H1 (cell line): ENCODE measurements around the gene THBS1. TPM values are rescaled to one million over a fixed set of nuclear protein-coding genes. Genes with fewer than 3 reads are reported as not detected.

Source experiments
- BCL11A ChIP-seq, 2 experiments: IDR thresholded peaks; one replicate each; pipeline ENCODE4 v1.6.1; 2011; ENCODE audit warnings: low read depth in 2 of 2, low read length in 2 of 2, mild to moderate bottlenecking in 2 of 2
- BRCA1 ChIP-seq: IDR thresholded peaks from 2 replicates; pipeline ENCODE4 v1.6.1; 2012; ENCODE audit warnings: low read depth, low read length, improper control_type of control experiment
- CHD2 ChIP-seq: IDR thresholded peaks from 2 replicates; pipeline ENCODE4 v1.6.1; 2012; ENCODE audit warnings: low read length, improper control_type of control experiment
- CREB1 ChIP-seq: IDR thresholded peaks from 2 replicates; pipeline ENCODE4 v1.6.1; 2012; ENCODE audit warnings: inconsistent platforms
- EP300 ChIP-seq, 2 experiments: IDR thresholded peaks; 1 replicate in 1 of 2; 2 replicates in 1 of 2; pipeline ENCODE4 v1.6.1; 2011 to 2012; ENCODE audit warnings: low read depth in 2 of 2, low read length in 2 of 2, mild to moderate bottlenecking in 2 of 2, borderline replicate concordance in 1 of 2, inconsistent platforms in 1 of 2, moderate library complexity in 1 of 2
- NRF1 ChIP-seq: IDR thresholded peaks from 2 replicates; pipeline ENCODE4 v1.6.1; 2011; ENCODE audit warnings: mild to moderate bottlenecking, low read depth, low read length, improper control_type of control experiment
- POLR2AphosphoS5 ChIP-seq: IDR thresholded peaks from 2 replicates; pipeline ENCODE4 v1.6.1; 2011; ENCODE audit warnings: low read depth, low read length
- POU5F1 ChIP-seq: IDR thresholded peaks from 2 replicates; pipeline ENCODE4 v1.6.1; 2011; ENCODE audit warnings: low read depth, mild to moderate bottlenecking, low read length, moderate library complexity
- SP1 ChIP-seq: IDR thresholded peaks from 2 replicates; pipeline ENCODE4 v1.6.1; 2011; ENCODE audit warnings: low read depth, low read length
- SUZ12 ChIP-seq: fragments of 200-600 bp; sonication (generic); IDR thresholded peaks from 2 replicates; pipeline ENCODE4 v1.6.1; 2012; ENCODE audit warnings: mild to moderate bottlenecking, inconsistent platforms, low read length, moderate library complexity, mixed read lengths
- TEAD4 ChIP-seq: IDR thresholded peaks from 2 replicates; pipeline ENCODE4 v1.6.1; 2012; ENCODE audit warnings: low read depth, low read length, inconsistent platforms, mixed read lengths
- polyA plus RNA-seq, 7 experiments: library from polyadenylated mRNA; depleted of rRNA in 3 of 7; stranded (reverse) in 5 of 7; unstranded in 2 of 7; fragments of >200 nt in 5 of 7; fragments of 200-250 nt in 2 of 7; gene quantifications; 1 replicate in 5 of 7; 2 replicates in 1 of 7; 4 replicates in 1 of 7; pipeline versions ENCODE4 v1.2.1 to v1.2.3, GENCODE V29; 2011 to 2013; ENCODE audit warnings: missing spikeins in 2 of 7, mixed read lengths in 2 of 7
- total RNA-seq: library from RNA; stranded (reverse); fragmentation: NEBNext Ultra II Directional; extraction: Animal tissue kit (Norgen Biotek cat#: 25700); gene quantifications from 2 replicates; pipeline ENCODE4 v1.2.1, GENCODE V29; 2021
- TF ChIP-seq, protein P1 (sequence below): fragments of 300-600 bp; sonication (generic); IDR thresholded peaks from 2 replicates; pipeline ENCODE4 v1.7.1; 2012; ENCODE audit warnings: low read length, moderate library complexity, mild to moderate bottlenecking, inconsistent platforms; ENCODE audit not compliant: insufficient replicate concordance

The THBS1 gene
- total and polyA plus RNA-seq, 2 of the 8 experiments (the other 6 are each of a cell fraction or from before 2014, with no cell fraction given) = 10.3 to 63.3 TPM

- TF ChIP-seq, protein P1, sequence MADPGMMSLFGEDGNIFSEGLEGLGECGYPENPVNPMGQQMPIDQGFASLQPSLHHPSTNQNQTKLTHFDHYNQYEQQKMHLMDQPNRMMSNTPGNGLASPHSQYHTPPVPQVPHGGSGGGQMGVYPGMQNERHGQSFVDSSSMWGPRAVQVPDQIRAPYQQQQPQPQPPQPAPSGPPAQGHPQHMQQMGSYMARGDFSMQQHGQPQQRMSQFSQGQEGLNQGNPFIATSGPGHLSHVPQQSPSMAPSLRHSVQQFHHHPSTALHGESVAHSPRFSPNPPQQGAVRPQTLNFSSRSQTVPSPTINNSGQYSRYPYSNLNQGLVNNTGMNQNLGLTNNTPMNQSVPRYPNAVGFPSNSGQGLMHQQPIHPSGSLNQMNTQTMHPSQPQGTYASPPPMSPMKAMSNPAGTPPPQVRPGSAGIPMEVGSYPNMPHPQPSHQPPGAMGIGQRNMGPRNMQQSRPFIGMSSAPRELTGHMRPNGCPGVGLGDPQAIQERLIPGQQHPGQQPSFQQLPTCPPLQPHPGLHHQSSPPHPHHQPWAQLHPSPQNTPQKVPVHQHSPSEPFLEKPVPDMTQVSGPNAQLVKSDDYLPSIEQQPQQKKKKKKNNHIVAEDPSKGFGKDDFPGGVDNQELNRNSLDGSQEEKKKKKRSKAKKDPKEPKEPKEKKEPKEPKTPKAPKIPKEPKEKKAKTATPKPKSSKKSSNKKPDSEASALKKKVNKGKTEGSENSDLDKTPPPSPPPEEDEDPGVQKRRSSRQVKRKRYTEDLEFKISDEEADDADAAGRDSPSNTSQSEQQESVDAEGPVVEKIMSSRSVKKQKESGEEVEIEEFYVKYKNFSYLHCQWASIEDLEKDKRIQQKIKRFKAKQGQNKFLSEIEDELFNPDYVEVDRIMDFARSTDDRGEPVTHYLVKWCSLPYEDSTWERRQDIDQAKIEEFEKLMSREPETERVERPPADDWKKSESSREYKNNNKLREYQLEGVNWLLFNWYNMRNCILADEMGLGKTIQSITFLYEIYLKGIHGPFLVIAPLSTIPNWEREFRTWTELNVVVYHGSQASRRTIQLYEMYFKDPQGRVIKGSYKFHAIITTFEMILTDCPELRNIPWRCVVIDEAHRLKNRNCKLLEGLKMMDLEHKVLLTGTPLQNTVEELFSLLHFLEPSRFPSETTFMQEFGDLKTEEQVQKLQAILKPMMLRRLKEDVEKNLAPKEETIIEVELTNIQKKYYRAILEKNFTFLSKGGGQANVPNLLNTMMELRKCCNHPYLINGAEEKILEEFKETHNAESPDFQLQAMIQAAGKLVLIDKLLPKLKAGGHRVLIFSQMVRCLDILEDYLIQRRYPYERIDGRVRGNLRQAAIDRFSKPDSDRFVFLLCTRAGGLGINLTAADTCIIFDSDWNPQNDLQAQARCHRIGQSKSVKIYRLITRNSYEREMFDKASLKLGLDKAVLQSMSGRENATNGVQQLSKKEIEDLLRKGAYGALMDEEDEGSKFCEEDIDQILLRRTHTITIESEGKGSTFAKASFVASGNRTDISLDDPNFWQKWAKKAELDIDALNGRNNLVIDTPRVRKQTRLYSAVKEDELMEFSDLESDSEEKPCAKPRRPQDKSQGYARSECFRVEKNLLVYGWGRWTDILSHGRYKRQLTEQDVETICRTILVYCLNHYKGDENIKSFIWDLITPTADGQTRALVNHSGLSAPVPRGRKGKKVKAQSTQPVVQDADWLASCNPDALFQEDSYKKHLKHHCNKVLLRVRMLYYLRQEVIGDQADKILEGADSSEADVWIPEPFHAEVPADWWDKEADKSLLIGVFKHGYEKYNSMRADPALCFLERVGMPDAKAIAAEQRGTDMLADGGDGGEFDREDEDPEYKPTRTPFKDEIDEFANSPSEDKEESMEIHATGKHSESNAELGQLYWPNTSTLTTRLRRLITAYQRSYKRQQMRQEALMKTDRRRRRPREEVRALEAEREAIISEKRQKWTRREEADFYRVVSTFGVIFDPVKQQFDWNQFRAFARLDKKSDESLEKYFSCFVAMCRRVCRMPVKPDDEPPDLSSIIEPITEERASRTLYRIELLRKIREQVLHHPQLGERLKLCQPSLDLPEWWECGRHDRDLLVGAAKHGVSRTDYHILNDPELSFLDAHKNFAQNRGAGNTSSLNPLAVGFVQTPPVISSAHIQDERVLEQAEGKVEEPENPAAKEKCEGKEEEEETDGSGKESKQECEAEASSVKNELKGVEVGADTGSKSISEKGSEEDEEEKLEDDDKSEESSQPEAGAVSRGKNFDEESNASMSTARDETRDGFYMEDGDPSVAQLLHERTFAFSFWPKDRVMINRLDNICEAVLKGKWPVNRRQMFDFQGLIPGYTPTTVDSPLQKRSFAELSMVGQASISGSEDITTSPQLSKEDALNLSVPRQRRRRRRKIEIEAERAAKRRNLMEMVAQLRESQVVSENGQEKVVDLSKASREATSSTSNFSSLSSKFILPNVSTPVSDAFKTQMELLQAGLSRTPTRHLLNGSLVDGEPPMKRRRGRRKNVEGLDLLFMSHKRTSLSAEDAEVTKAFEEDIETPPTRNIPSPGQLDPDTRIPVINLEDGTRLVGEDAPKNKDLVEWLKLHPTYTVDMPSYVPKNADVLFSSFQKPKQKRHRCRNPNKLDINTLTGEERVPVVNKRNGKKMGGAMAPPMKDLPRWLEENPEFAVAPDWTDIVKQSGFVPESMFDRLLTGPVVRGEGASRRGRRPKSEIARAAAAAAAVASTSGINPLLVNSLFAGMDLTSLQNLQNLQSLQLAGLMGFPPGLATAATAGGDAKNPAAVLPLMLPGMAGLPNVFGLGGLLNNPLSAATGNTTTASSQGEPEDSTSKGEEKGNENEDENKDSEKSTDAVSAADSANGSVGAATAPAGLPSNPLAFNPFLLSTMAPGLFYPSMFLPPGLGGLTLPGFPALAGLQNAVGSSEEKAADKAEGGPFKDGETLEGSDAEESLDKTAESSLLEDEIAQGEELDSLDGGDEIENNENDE = no peak
- TF ChIP-seq POLR2AphosphoS5 (no peak), BRCA1 (no peak), BCL11A (IDR thresholded peaks at IDR 0.05; ENCODE audit: low read depth in 2 of 2, low read length in 2 of 2) (no peak), SUZ12 (no peak), POU5F1 (no peak), CHD2 (no peak), NRF1 (no peak), TEAD4 (no peak), CREB1 (no peak), SP1 (no peak), EP300 (IDR thresholded peaks at IDR 0.05; ENCODE audit: borderline replicate concordance in 1 of 2, low read depth in 2 of 2, low read length in 2 of 2) (no peak)
Observed at GRCh38 chr15:39625451-39625850, 44.6 kb downstream of the THBS1 start (continued).
